Measurements from ENCODE around the gene KIAA1755. TPM values are rescaled to one million over a fixed set of nuclear protein-coding genes. Genes with fewer than 3 reads are reported as not detected.
A peak's percentile ranks its signal among the peaks of the same experiment; 100 is the strongest.

The KIAA1755 gene
- total and polyA plus RNA-seq, 8 donors = 1.2 to 9.4 (median 3.1) TPM; not detected in 1

GRCh38 chr20:38275815-38276550, 15.4 kb upstream of the KIAA1755 start:
- H3K36me3 ChIP-seq = no peaks in the 10 kb centered on the region
- peaks cover 0 to 27% (median 8%) of the 10 kb centered on the region in 4 donors for H3K4me1 ChIP-seq
- TF ChIP-seq EP300 (IDR thresholded peaks at IDR 0.05) (no peak), POLR2AphosphoS5 (IDR thresholded peaks at IDR 0.05) (no peak), CTCF (IDR thresholded peaks at IDR 0.05) (no peak), POLR2A (IDR thresholded peaks at IDR 0.05) (no peak)
- no peaks in the 10 kb centered on the region for H3K27me3 ChIP-seq
- peak overlapping the region in 1 of 5 donors; percentile 5 for H3K27ac ChIP-seq
- H3K9me3 ChIP-seq = no peaks in the 10 kb centered on the region
- intact Hi-C loops (cut with DNase I; ENCODE audit: low total_unique reads) = no loop called here
- DNase-seq = no peak
- 75 to 87% (median 83%) methylated on average over 12 of the region's 12 CpGs for WGBS, 5 donors
- no peak overlapping the region for H3K4me3 ChIP-seq

- Histone ChIP-seq H3K4me3 (no peak overlapping the region), H3K27me3 (peaks cover 0 to 12% (median 0%) of the 10 kb centered on the region in 3 donors), H3K27ac (peak overlapping the region in 3 of 5 donors; percentile 6 to 72 (median 62)), H3K9me3 (no peaks in the 10 kb centered on the region), H3K36me3 (no peaks in the 10 kb centered on the region), H3K4me1 (peaks cover 0 to 24% (median 10%) of the 10 kb centered on the region in 4 donors)
- TF ChIP-seq POLR2AphosphoS5 (IDR thresholded peaks at IDR 0.05) = peak in 1 of 3 donors; percentile 4
- no peak for TF ChIP-seq CTCF (IDR thresholded peaks at IDR 0.05)
- 53 to 61% (median 54%) methylated on average over 2 of the region's 2 CpGs for WGBS, 5 donors
- peak in 1 of 2 donors; percentile 27 for DNase-seq
- intact Hi-C loops (cut with DNase I; ENCODE audit: low total_unique reads) = no loop called here
These were observed 12.4 kb upstream of the KIAA1755 start for GRCh38 chr20:38272961-38273360.

GRCh38 chr20:38272398-38272797, 11.9 kb upstream of the KIAA1755 start:
- H3K4me1 ChIP-seq = peaks cover 0 to 24% (median 10%) of the 10 kb centered on the region in 4 donors
- peaks cover 0 to 12% (median 0%) of the 10 kb centered on the region in 3 donors for H3K27me3 ChIP-seq
- no peaks in the 10 kb centered on the region for H3K9me3 ChIP-seq
- H3K27ac ChIP-seq = peak overlapping the region in 3 of 5 donors; percentile 6 to 72 (median 62)
- no peak for TF ChIP-seq EP300 (IDR thresholded peaks at IDR 0.05)
- TF ChIP-seq POLR2A (IDR thresholded peaks at IDR 0.05) = no peak
- TF ChIP-seq CTCF (IDR thresholded peaks at IDR 0.05) = no peak
- no peak for TF ChIP-seq POLR2AphosphoS5 (IDR thresholded peaks at IDR 0.05)
- no peaks in the 10 kb centered on the region for H3K36me3 ChIP-seq
- intact Hi-C loops (cut with DNase I; ENCODE audit: low total_unique reads) = no loop called here
- WGBS, 5 donors = 76 to 91% (median 84%) methylated on average over 2 of the region's 2 CpGs
- H3K4me3 ChIP-seq = no peak overlapping the region
- DNase-seq = no peak

- 90 to 97% (median 94%) methylated on average over 2 of the region's 2 CpGs for WGBS, 5 donors
- intact Hi-C loops (cut with DNase I; ENCODE audit: low total_unique reads) = no loop called here
- peaks cover 0 to 24% (median 10%) of the 10 kb centered on the region in 4 donors for H3K4me1 ChIP-seq
- no peaks in the 10 kb centered on the region for H3K36me3 ChIP-seq
- H3K9me3 ChIP-seq = no peaks in the 10 kb centered on the region
- TF ChIP-seq EP300 (IDR thresholded peaks at IDR 0.05) (no peak), CTCF (IDR thresholded peaks at IDR 0.05) (no peak), POLR2A (IDR thresholded peaks at IDR 0.05) (no peak), POLR2AphosphoS5 (IDR thresholded peaks at IDR 0.05) (no peak)
- peak overlapping the region in 3 of 5 donors; percentile 47 to 72 (median 56) for H3K27ac ChIP-seq
- no peak overlapping the region for H3K4me3 ChIP-seq
- no peak for DNase-seq
- peaks cover 0 to 12% (median 0%) of the 10 kb centered on the region in 3 donors for H3K27me3 ChIP-seq
These were observed 11.1 kb upstream of the KIAA1755 start for GRCh38 chr20:38271608-38272120.
